AG04449 (cell line): ENCODE measurements around the gene MAG.

Experiments used
- CTCF ChIA-PET: fragments of 350-600 bp; formaldehyde crosslinking; extraction: SDS; loops from one replicate; lab custom pipeline; 2021; ENCODE audit warnings: antibody characterized with exemption; lab: Yijun Ruan, JAX
- POLR2A ChIA-PET: fragments of 400-600, 350-600 bp; formaldehyde crosslinking; extraction: SDS; loops from one replicate; lab custom pipeline; 2020; ENCODE audit warnings: antibody characterized with exemption, inconsistent platforms; lab: Yijun Ruan, JAX
- DNase-seq: peaks from one replicate; pipeline ENCODE4 v3.0.0-alpha.2; 2010; ENCODE audit warnings: low read depth, low spot score
- H3K4me3 ChIP-seq: 2 replicates; pipeline ENCODE4 v1.5.1; 2011; ENCODE audit warnings: low read depth, mild to moderate bottlenecking, control low read depth, low read length
- CTCF ChIP-seq: IDR thresholded peaks from one replicate; pipeline ENCODE4 v1.5.1; 2011; ENCODE audit warnings: mild to moderate bottlenecking, moderate library complexity, low read length, control low read depth, inconsistent platforms; ENCODE audit not compliant: insufficient read depth; ENCODE audit errors: missing control alignments

The MAG gene

GRCh38 chr19:35272954-35273649, 18.9 kb upstream of the MAG start:
- POLR2A ChIA-PET = no interaction called here
- H3K4me3 ChIP-seq = no peak overlapping the region
- no peak for DNase-seq
- CTCF ChIA-PET = interaction anchor here (0.8 kb wide), 1 partner anchor 31 kb away, joined by 4 read pairs; no protein-coding TSS in a partner anchor
- no peak for TF ChIP-seq CTCF

GRCh38 chr19:35273686-35274259, 18.2 kb upstream of the MAG start:
- POLR2A ChIA-PET = no interaction called here
- H3K4me3 ChIP-seq = no peak overlapping the region
- CTCF ChIA-PET = interaction anchor here (1.4 to 1.5 kb wide), 2 partner anchors 10 to 132 kb away, joined by 4 read pairs; no protein-coding TSS in a partner anchor
- TF ChIP-seq CTCF = no peak
- DNase-seq = no peak

- ChIA-PET CTCF (interaction anchor here (1.4 to 1.5 kb wide), 2 partner anchors 10 to 132 kb away, joined by 4 read pairs; no protein-coding TSS in a partner anchor), POLR2A (no interaction called here)
- TF ChIP-seq CTCF = no peak
- no peak for DNase-seq
- no peak overlapping the region for H3K4me3 ChIP-seq
These were observed 17.6 kb upstream of the MAG start for GRCh38 chr19:35274323-35274722.

GRCh38 chr19:35276706-35277281, 15.2 kb upstream of the MAG start:
- CTCF ChIA-PET = interaction anchor here (1.6 kb wide), 1 partner anchor 8 kb away, joined by 4 read pairs; no protein-coding TSS in a partner anchor
- no peak for DNase-seq
- POLR2A ChIA-PET = no interaction called here
- TF ChIP-seq CTCF = no peak
- H3K4me3 ChIP-seq = no peak overlapping the region

- no peak for DNase-seq
- ChIA-PET CTCF (no interaction called here), POLR2A (no interaction called here)
- H3K4me3 ChIP-seq = no peak overlapping the region
- TF ChIP-seq CTCF = no peak
These were observed 13.2 kb upstream of the MAG start for GRCh38 chr19:35278578-35279284.
